ENCODE results near the gene CRMP1. TPM values are rescaled to one million over a fixed set of nuclear protein-coding genes. Genes with fewer than 3 reads are reported as not detected.

CRMP1 gene
- total and polyA plus RNA-seq, 8 donors: 5.2 to 76.2 (median 64.0) TPM

GRCh38 chr4:5926598-5926997 is 33.7 kb upstream of the CRMP1 start:
- intact Hi-C loops (cut with DNase I): no loop called here
- Histone ChIP-seq H3K27ac (no peak overlapping the region), H3K36me3 (no peaks in the 10 kb centered on the region), H3K4me1 (no peaks in the 10 kb centered on the region), H3K9me3 (no peaks in the 10 kb centered on the region), H3K27me3 (peaks cover 0 to 26% of the 10 kb centered on the region in 2 donors), H3K4me3 (no peak overlapping the region)
- no peak for TF ChIP-seq CTCF (IDR thresholded peaks at IDR 0.05)
- ATAC-seq (no peak), DNase-seq (no peak)

GRCh38 chr4:5925419-5926200 is 32.7 kb upstream of the CRMP1 start:
- ATAC-seq (no peak), DNase-seq (no peak)
- H3K4me1 ChIP-seq: no peaks in the 10 kb centered on the region
- peaks cover 0 to 23% of the 10 kb centered on the region in 2 donors for H3K27me3 ChIP-seq
- no peak overlapping the region for H3K4me3 ChIP-seq
- no peak overlapping the region for H3K27ac ChIP-seq
- H3K36me3 ChIP-seq: no peaks in the 10 kb centered on the region
- no peaks in the 10 kb centered on the region for H3K9me3 ChIP-seq
- intact Hi-C loops (cut with DNase I): no loop called here
- TF ChIP-seq CTCF (IDR thresholded peaks at IDR 0.05): no peak

GRCh38 chr4:5924461-5925125 is 31.7 kb upstream of the CRMP1 start:
- DNase-seq (no peak), ATAC-seq (no peak)
- intact Hi-C loops (cut with DNase I): no loop called here
- Histone ChIP-seq H3K27me3 (peaks cover 0 to 25% of the 10 kb centered on the region in 2 donors), H3K9me3 (no peaks in the 10 kb centered on the region), H3K36me3 (no peaks in the 10 kb centered on the region), H3K27ac (no peak overlapping the region), H3K4me3 (no peak overlapping the region), H3K4me1 (no peaks in the 10 kb centered on the region)
- no peak for TF ChIP-seq CTCF (IDR thresholded peaks at IDR 0.05)

GRCh38 chr4:5923376-5923775 is 30.5 kb upstream of the CRMP1 start:
- no peak for TF ChIP-seq CTCF (IDR thresholded peaks at IDR 0.05)
- intact Hi-C loops (cut with DNase I): no loop called here
- no peak for DNase-seq
- Histone ChIP-seq H3K27ac (no peak overlapping the region), H3K4me3 (no peak overlapping the region), H3K4me1 (no peaks in the 10 kb centered on the region), H3K27me3 (peaks cover 0 to 37% of the 10 kb centered on the region in 2 donors), H3K9me3 (no peaks in the 10 kb centered on the region), H3K36me3 (no peaks in the 10 kb centered on the region)
- ATAC-seq: no peak

GRCh38 chr4:5922556-5922955 is 29.7 kb upstream of the CRMP1 start:
- no peak for TF ChIP-seq CTCF (IDR thresholded peaks at IDR 0.05)
- Histone ChIP-seq H3K36me3 (no peaks in the 10 kb centered on the region), H3K27me3 (peaks cover 0 to 38% of the 10 kb centered on the region in 2 donors), H3K9me3 (no peaks in the 10 kb centered on the region), H3K4me1 (no peaks in the 10 kb centered on the region), H3K27ac (no peak overlapping the region), H3K4me3 (no peak overlapping the region)
- intact Hi-C loops (cut with DNase I): no loop called here
- no peak for ATAC-seq
- DNase-seq: no peak

All from left lung (tissue), 10 donors.